ENCODE results near the gene CELF4. TPM values are rescaled to one million over a fixed set of nuclear protein-coding genes. Genes with fewer than 3 reads are reported as not detected.
A peak's percentile ranks its signal among the peaks of the same experiment; 100 is the strongest.

Gene CELF4
- total and polyA plus RNA-seq, 2 donors (not counting 1 experiment from before 2014, with no cell fraction given): 0.17 TPM; not detected in 1

- peaks cover 10% of the 10 kb centered on the region for H3K27me3 ChIP-seq (ENCODE audit: control insufficient read depth, insufficient read depth, low read length)
- H3K79me2 ChIP-seq (ENCODE audit: control insufficient read depth, insufficient read depth, low read length): no peaks in the 10 kb centered on the region
- TF ChIP-seq EZH2 (IDR thresholded peaks at IDR 0.05; ENCODE audit: low read length, missing control alignments) (no peak), CTCF (conservative IDR thresholded peaks at IDR 0.05 in 1 of 2, IDR thresholded peaks at IDR 0.05 in 1 of 2; ENCODE audit: low read depth in 1 of 2, low read length in 2 of 2) (no peak)
- no peaks in the 10 kb centered on the region for H3K4me1 ChIP-seq (ENCODE audit: control insufficient read depth, extremely low read depth, insufficient read depth, low read length)
- no peak overlapping the region for H2AFZ ChIP-seq (ENCODE audit: low read length)
- peak; percentile 14 to 35 for DNase-seq (ENCODE audit: low read depth in 2 of 2)
- H3K4me2 ChIP-seq (ENCODE audit: extremely low read depth, insufficient read depth, low read length): no peak overlapping the region
- H3K36me3 ChIP-seq (ENCODE audit: control insufficient read depth, insufficient read depth, low read length): no peaks in the 10 kb centered on the region
- no peak overlapping the region for H3K27ac ChIP-seq (ENCODE audit: insufficient read depth, low read length)
- no peaks in the 10 kb centered on the region for H4K20me1 ChIP-seq (ENCODE audit: control insufficient read depth, extremely low read depth, insufficient read depth, low read length)
- no peaks in the 10 kb centered on the region for H3K9me3 ChIP-seq (ENCODE audit: control insufficient read depth, insufficient read depth, low read depth, low read length)
- H3K4me3 ChIP-seq (replicated peaks in 1 of 4; ENCODE audit: control extremely low read depth in 1 of 4, insufficient read depth in 1 of 4, low read depth in 3 of 4, low read length in 4 of 4): no peak overlapping the region
- H3K9ac ChIP-seq (ENCODE audit: insufficient read depth, low read length): no peak overlapping the region
Measured at GRCh38 chr18:37483221-37483971, 82.2 kb downstream of the CELF4 start.

DNA sequence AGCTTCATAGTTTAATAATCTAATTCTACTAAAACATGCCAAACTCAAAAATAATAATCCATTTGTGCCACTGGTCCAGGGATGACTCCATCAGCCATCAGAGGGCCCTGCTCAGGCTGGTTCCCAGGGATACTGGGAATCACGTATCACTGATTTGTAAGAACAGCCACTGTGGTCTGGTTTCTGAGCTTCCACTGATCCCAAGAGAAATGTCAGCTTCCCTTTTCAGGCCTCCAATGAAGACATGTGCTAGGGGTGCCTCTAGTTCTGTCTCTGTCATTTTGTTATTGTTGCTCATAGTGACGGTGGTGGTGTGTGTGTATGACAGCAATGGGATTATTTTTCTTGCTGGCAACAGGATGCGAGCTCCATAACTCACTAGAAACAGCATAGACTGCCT lies 83.2 kb downstream of the CELF4 start:
- H3K79me2 ChIP-seq (ENCODE audit: control insufficient read depth, insufficient read depth, low read length): no peaks in the 10 kb centered on the region
- H3K36me3 ChIP-seq (ENCODE audit: control insufficient read depth, insufficient read depth, low read length): no peaks in the 10 kb centered on the region
- H3K4me3 ChIP-seq (replicated peaks in 1 of 4; ENCODE audit: control extremely low read depth in 1 of 4, insufficient read depth in 1 of 4, low read depth in 3 of 4, low read length in 4 of 4): no peak overlapping the region
- no peak overlapping the region for H3K9ac ChIP-seq (ENCODE audit: insufficient read depth, low read length)
- no peak overlapping the region for H3K4me2 ChIP-seq (ENCODE audit: extremely low read depth, insufficient read depth, low read length)
- H2AFZ ChIP-seq (ENCODE audit: low read length): no peak overlapping the region
- TF ChIP-seq CTCF (conservative IDR thresholded peaks at IDR 0.05 in 1 of 2, IDR thresholded peaks at IDR 0.05 in 1 of 2; ENCODE audit: low read depth in 1 of 2, low read length in 2 of 2): no peak
- H3K27ac ChIP-seq (ENCODE audit: insufficient read depth, low read length): no peak overlapping the region
- no peak for DNase-seq (ENCODE audit: low read depth in 2 of 2)
- no peaks in the 10 kb centered on the region for H3K4me1 ChIP-seq (ENCODE audit: control insufficient read depth, extremely low read depth, insufficient read depth, low read length)
- peaks cover 8% of the 10 kb centered on the region for H3K27me3 ChIP-seq (ENCODE audit: control insufficient read depth, insufficient read depth, low read length)
- no peaks in the 10 kb centered on the region for H3K9me3 ChIP-seq (ENCODE audit: control insufficient read depth, insufficient read depth, low read depth, low read length)
- no peaks in the 10 kb centered on the region for H4K20me1 ChIP-seq (ENCODE audit: control insufficient read depth, extremely low read depth, insufficient read depth, low read length)

DNA sequence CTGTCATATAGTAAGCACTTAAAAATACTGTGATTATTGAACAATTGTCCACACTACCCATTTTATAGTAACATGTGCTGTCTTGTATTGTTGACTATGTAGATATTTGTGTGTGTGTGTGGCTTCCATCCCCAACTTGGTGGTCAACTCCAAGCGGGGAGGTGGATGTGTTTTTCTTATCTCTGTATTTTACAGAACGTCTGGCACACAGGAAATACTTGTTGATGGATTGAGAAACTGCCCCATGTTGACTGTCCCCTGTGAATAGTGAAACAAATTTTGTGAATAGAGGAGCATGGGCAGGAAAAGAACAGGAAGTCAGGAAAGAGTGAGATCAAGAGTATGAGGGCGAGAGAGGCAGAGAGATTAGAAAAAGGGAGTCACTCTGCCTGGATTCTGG lies 83.6 kb downstream of the CELF4 start:
- no peak overlapping the region for H3K27ac ChIP-seq (ENCODE audit: insufficient read depth, low read length)
- TF ChIP-seq EZH2 (IDR thresholded peaks at IDR 0.05; ENCODE audit: low read length, missing control alignments) (no peak), CTCF (conservative IDR thresholded peaks at IDR 0.05 in 1 of 2, IDR thresholded peaks at IDR 0.05 in 1 of 2; ENCODE audit: low read depth in 1 of 2, low read length in 2 of 2) (no peak)
- no peak overlapping the region for H3K4me2 ChIP-seq (ENCODE audit: extremely low read depth, insufficient read depth, low read length)
- H3K9ac ChIP-seq (ENCODE audit: insufficient read depth, low read length): no peak overlapping the region
- no peaks in the 10 kb centered on the region for H3K4me1 ChIP-seq (ENCODE audit: control insufficient read depth, extremely low read depth, insufficient read depth, low read length)
- H2AFZ ChIP-seq (ENCODE audit: low read length): no peak overlapping the region
- peaks cover 5% of the 10 kb centered on the region for H3K27me3 ChIP-seq (ENCODE audit: control insufficient read depth, insufficient read depth, low read length)
- H4K20me1 ChIP-seq (ENCODE audit: control insufficient read depth, extremely low read depth, insufficient read depth, low read length): no peaks in the 10 kb centered on the region
- no peaks in the 10 kb centered on the region for H3K9me3 ChIP-seq (ENCODE audit: control insufficient read depth, insufficient read depth, low read depth, low read length)
- no peaks in the 10 kb centered on the region for H3K36me3 ChIP-seq (ENCODE audit: control insufficient read depth, insufficient read depth, low read length)
- H3K4me3 ChIP-seq (replicated peaks in 1 of 4; ENCODE audit: control extremely low read depth in 1 of 4, insufficient read depth in 1 of 4, low read depth in 3 of 4, low read length in 4 of 4): no peak overlapping the region
- no peaks in the 10 kb centered on the region for H3K79me2 ChIP-seq (ENCODE audit: control insufficient read depth, insufficient read depth, low read length)
- no peak for DNase-seq (ENCODE audit: low read depth in 2 of 2)
